Inflammatory macrophage (primary cell): ENCODE results near the gene EHF.
A peak's percentile ranks its signal among the peaks of the same experiment; 100 is the strongest.
"Not testable (repeated sequence)": the region's sequence is repeated elsewhere in the genome, so short reads cannot be mapped to it uniquely, and the experiment has no call there.

Experiments
- DNase-seq, 2 donors: peaks; one replicate each; pipeline ENCODE4 v3.0.0-alpha.2; 2020 to 2022

The EHF gene

DNA sequence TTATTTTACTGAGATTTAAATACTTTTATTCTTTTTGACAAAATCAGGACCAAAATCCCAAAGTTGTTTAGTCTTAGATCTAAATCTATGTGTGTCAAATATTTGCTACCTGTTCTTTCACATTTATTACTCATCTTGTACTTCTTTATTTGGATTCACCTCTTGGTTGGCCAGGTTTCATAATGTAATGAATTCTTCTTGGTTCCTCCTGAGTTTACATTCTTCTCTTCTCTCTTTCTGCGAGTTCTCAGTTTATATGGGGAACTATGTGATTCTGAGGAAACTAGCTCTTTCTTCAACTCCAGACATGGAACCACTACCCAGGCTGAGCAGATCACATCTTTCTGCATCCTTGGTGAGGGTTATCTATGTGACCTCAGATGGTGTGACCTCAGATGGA lies 50.2 kb downstream of the EHF start:
- peak in 1 of 2 donors; percentile 21 for DNase-seq

DNA sequence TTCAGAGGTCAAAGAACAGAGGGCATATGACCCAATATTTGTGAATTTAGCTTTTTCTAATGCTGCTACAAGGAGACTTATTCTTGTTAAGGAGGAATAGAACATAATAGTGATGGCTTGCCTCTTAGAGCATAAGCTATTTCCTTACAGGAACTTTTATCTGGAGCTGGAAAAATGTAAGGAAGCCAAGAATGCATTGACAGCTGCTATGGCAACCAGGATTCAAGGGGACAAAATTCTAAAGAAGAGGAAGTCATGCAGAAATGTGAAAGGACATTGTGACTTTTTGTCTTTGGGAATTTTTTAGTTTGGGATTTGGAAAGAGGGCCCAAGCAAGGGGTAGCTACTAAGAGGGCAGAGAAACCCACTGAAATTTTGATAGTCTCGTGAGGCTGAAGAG lies 51.1 kb downstream of the EHF start:
- DNase-seq = no peak

DNA sequence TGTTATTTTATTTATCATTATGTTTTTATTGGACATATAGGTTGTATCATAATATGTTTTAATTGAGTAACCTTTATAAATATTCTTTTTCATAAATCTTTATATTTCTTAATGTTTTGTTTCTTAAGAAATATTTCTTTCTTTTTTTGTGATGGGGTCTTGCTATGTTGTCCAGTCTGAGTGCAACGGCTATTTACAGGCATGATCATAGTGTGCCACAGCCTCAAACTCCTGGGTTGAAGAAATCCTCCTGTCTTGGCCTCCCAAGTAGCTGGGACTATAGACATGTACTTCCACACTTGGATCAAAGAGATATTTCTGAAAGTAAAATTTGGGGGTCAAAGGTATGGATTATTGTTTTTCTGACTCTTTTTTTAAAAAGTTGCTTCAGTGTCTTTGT lies 53.1 kb downstream of the EHF start:
- no peak for DNase-seq

DNA sequence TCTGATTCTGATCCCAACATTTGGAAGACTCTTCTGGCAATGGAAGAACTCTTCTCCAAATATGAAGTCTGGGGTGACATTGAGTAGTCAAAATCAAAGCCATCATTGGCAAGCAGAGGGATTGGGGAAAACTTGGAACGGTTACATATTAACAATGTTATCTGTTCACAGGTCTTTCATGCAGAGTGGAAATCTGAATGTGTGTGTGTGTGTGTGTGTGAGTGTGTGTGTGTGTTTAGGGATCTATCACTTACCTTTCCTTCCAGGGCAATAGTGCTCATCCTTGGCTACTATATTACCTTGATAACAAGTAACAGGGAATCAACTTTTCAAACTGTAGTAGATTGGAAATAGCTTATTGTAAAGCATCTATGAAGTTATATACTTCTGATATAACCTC lies 55.3 kb downstream of the EHF start:
- DNase-seq = no peak

DNA sequence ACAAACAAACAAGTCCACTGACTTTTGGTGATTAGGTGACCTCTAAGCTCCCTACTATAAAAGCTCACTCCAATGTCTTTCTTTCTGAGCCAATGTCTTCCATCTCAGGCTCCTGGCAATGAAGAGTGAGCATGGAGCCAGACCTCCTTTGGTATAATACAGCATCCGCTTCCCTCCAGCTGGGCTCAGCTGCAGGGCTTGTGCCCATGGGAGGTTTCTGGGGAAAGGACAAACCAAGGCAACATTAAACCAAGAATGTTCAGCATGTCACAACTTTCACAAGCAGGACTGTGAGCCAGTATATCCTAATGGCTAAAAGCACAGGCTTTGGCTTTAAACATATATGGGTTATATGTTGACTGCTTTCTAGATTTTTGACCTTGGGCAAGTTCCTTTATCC lies 58.8 kb downstream of the EHF start:
- DNase-seq = no peak

DNA sequence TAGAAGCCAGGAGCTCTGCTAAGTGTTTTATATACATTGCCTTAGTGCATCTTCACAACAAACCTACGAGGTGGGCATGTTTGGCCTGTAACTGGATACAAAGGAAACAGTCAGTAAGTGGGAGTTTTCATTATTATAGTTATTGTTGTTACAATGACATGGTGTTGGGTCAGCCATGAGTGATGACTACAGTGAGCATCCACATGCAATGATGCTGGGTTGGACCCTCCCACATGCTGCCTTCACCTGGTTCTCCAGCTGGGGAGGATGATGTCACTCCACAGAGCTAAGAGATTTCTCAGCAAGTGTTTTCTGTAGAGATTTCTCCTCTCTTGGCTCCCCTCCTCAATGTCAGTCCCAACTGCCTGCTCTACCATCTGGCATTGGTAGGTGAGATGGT lies 59.3 kb downstream of the EHF start:
- no peak for DNase-seq

DNA sequence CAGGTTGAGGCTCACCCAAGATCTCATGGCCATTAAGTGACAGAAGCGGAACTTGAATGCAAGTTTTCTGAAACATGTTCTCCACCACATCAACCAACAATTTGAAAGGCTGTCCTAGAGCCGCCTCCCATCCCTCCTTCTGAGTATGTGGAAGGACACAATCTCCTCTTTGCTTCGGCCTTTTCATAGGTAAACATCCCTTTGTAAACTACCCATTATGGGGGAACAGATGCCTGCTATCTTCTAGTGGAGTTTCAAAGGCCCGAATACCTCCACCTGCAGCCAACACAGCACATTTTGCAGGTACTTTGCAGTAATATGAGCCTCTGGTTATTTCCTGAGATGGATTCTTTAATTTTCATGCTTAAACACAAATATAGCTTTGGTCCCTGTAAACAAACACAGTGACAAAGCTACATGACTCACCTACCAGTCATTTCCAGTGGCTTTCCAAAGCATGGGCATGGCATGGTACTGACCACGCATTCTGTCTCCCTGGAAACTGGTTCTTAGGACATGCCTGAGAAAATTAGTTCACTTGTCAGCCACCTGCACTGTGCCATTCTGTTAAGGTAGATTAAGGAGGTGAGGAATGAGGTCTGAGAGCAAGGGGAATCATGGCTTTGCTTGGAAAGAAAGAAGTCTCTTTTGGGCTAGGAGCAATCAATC lies 60.2 kb downstream of the EHF start:
- no peak for DNase-seq

DNA sequence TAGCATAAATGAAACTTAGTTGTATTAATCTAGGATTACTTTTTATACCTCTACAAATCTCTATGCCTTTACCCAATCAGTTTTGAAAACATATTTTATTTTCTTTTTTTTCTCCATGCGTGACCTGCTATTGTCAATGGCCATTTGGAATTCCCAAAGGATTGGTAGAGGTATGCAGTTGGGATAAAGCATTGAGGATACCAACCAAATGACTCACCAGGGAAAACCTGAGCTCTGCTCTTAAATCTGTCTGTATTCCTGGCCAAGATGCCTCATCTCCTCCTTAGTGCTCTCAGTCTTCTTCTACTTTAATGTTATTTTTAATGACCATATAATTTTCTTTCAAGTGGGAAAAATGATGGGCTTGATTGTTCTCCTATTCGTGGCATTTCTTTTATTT lies 61.9 kb downstream of the EHF start:
- DNase-seq = no peak

DNA sequence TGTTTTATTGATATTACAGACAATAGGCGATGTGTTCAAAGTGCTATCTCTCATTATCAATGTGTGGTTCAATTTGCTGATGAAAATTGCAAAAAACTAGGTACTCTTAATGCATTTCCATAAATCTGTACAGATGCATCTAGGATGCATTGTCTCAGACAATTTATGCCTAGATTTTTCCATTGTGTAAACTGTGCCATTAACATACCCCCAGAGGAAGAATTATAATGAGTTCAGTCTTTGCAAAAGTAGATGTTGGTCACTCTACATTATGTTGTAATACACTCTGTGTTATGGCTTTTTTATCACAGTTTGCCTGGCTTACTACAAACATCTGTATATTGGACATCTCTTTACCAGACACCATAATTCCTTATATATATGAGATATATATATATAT lies 62.5 kb downstream of the EHF start:
- no peak for DNase-seq

DNA sequence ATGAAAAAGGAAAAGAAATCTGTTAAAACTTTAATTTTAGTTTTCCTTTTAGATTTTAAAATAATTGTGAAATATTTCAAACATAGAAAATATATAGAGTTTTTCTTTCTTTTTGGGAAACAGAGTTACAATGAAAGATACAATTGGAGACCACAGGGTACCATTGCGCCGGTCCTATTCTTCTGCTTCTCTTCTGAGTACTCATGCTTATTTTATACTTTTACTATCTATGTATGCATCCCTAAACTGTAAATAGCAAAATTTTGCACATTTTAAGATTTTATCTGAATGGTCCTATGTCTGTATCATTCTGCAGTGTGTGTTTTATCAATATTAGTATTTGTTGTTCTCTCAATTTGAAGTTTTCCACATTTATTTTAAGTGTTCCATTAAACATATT lies 65.0 kb downstream of the EHF start:
- no peak for DNase-seq

DNA sequence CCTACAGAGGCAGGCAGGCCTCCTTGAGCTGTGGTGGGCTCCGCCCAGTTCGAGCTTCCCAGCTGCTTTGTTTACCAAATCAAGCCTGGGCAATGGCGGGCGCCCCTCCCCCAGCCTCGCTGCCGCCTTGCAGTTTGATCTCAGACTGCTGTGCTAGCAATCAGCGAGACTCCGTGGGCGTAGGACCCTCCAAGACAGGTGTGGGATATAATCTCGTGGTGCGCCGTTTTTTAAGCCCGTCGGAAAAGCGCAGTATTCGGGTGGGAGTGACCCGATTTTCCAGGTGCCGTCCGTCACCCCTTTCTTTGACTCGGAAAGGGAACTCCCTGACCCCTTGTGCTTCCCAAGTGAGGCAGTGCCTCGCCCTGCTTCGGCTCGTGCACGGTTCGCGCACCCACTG lies 71.4 kb downstream of the EHF start:
- DNase-seq = not testable (repeated sequence)

DNA sequence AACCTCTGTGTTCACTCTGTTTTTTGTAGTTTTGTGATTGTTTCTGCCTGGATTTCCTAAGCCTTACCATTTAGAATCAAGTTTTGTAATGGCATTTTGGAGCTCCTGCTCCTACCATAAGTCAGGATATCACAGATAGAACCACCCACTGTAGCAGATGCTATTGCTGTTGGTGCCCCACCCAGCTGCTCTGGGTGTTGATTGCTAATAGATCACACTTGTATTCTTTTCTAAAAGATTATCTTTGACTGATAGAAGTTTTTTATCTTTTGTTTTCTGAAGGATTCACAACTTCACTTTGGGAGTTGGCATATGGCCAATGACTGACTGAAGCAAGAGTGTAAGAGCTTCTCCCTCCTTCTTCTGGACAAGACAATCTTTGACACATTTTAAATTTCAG lies 76.0 kb downstream of the EHF start:
- DNase-seq = no peak

DNA sequence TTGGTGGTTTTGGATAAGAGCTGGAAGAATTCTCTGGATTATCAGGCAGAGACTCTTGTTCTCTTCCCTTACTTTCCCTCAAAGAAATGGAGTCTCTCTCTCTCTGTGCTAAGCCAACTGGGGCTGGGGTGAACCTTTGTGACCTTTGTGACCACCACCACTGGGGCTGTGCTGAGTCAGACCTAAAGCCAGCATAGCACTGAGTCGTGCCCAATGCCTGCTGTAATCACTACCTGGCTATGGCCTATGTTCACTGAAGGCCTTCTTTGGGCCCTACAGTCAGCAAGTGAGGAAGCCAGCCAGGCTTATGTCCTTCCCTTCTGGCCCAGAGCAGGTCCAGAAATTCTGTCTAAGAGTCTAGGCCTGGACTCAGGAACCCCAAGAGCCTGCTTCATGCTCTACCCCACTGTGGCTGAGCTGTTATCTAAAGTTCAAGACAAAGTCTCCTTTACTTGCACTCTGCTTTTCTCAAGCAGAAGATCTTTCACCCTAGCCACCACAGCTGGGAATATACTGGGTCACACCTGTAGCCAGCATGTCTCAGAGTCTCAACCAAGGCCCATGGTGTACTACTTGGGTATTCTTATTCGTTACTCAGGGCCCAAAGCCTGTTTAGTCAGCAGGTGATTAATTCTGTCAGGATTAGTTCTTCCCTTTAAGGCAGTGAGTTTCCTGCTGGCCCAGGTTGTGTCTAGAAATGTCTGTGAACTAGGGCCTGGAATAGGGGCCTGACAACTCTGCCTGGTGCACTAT lies 86.0 kb downstream of the EHF start:
- no peak for DNase-seq

DNA sequence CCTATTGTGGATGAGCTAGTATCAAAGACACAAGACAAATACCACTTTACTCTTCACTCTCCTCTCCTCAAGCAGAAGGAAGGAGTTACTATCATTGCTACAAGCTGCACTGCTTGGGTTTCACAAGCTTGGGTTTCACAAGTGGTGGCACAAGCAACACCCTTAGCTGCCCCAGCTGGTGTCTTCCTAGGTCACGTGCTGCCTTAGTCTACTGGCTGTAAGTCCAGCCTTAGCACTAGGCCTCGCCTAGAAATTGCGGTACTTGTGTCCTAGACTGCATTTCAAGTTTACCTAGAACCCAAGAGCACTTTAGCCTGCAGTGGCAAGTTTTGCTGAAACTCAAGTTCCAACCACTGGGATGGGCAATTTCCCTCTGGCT lies 86.6 kb downstream of the EHF start:
- DNase-seq = peak; percentile 31 to 56
